ENCODE measurements around the gene TMEM61.
"Not testable (repeated sequence)": the region's sequence is repeated elsewhere in the genome, so short reads cannot be mapped to it uniquely, and the experiment has no call there.

Gene TMEM61

GRCh38 chr1:55006931-55007330 lies 26.5 kb downstream of the TMEM61 start:
- DNase-seq, result no peak

- no peak for DNase-seq
Observed at GRCh38 chr1:55007625-55008024, 27.2 kb downstream of the TMEM61 start.

DNA sequence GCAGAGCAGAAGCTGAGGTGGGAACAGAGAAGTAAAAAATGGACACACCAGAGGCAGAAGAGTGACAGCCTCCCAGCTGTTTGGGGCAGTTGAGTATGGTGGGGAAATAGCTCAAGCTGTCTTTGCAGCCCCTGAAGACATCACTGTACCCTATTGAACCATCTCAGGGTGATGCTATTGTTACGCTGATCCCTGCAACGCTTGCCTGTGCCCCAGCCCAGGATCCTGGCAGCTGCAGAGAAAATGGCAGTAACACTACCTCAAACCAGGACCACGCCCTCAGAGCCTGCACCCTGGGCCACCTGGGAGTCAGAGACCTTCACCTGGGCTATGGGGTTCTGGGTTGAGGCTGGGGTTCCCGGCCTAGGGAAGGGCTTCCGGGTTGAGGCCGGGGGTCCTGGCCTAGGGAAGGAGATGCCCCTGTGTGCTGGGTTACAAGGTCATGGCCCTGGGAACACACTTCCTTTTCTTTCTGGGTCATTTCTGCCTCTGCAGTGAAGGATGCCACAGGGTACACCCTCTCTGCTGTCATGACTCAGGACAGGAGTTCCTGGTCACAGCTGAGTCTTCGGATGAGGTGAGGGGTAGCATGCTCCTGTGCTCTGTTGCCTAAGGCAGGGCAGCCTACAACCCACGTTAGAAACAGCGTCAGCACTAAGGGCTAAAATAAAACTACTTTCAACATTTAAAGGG lies 29.9 kb downstream of the TMEM61 start:
- DNase-seq, result no peak

DNA sequence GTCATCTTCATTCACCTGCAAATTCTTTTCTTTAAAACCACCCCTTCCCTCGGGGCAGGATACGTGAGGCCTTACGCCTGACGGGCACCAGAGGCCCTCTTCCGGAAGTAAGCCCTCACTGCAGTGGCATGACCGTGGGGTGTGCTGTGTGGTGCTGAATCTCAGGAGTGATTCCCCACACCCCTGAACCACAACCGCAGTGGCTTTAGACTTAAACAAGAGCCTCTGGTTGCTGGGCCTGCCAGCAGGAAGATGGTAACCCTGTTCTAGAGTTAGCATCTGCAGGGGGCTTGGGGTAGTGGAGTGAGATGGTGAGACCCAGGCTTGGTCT lies 30.4 kb downstream of the TMEM61 start:
- no peak for DNase-seq

GRCh38 chr1:55012661-55013060 lies 32.2 kb downstream of the TMEM61 start:
- no peak for DNase-seq

GRCh38 chr1:55015123-55015522 lies 34.7 kb downstream of the TMEM61 start:
- DNase-seq, result no peak

DNA sequence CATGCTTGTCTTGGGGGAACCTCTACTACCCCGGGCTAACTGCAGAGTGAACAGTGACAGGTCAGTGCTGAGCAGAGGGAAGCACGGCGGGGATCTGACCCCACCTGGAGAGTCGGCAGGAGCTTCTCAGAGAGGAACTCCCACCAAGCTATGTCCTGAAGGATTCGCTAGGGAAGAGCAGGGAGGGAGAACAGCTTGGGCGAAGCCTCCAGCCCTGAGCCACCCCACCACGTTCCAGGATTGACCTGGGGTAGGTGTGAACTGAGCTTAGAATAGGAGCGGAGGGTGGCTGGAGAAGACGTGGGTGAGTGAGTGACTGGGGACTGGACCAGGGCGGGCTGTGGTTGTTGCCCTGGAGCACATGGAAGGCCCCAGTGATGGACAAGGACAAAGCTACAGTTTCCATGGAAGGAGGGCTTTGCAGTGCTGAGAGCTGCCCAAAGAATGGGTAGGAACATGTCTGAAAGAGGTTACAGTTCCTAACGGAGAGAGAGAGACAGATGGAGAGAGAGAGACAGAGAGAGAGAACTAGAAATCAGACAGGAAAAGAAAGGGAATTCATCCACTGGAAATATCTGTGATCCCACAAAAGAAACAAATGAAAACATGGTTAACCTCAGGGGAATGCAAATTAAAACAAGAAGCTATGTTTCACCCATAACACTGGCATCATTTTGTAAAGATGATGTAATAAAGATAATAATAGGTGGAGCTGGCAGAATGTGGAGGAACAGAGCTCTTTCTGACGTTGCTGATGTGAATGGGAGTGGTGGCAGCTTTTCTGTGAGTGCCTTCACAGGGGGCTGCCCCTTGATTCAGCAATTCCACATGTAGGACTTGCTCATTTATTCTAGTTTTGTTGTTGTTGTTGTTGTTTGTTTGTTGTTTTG lies 35.5 kb downstream of the TMEM61 start:
- no peak for DNase-seq

DNA sequence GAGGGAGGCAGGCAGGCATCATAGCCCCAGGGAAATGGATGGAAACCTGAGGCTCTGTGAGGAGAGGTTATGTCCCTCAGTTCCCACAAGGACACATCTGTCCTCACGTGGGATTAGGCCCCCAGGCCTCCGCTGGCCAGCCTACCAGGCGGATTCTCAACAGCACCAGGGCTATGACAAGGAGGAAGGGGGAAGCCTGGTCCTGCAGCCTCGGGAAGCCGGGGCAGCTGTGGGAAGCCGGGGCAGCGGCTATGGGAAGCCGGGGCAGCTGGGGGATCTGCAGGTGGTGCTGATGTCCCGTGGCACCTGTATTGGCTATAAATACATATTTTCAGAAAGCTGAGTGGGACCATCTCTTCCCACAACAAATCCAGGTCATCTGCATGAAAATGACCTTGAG lies 38.0 kb downstream of the TMEM61 start:
- no peak for DNase-seq

- DNase-seq, result peak; percentile 83
Observed at GRCh38 chr1:55021942-55022546, 41.6 kb downstream of the TMEM61 start.

DNA sequence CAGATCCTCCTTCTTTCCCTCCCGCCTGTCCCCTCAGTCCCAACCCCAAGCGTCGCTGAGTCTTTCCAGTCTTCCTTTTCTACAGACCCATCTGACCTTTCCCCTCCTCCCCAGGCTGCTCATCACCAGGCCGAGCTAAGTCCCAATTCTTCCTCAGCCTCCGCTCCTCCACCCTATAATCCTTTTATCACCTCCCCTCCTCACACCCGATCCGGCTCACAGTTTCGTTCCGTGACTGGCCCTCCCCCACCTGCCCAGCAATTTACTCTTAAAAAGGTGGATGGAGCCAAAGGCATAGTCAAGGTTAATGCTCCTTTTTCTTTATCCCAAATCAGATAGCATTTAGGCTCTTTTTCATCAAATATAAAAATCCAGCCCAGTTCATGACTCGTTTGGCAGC lies 43.7 kb downstream of the TMEM61 start:
- not testable (repeated sequence) for DNase-seq

GRCh38 chr1:55026682-55027081 lies 46.3 kb downstream of the TMEM61 start:
- DNase-seq, result not testable (repeated sequence)

GRCh38 chr1:55031098-55031497 lies 50.7 kb downstream of the TMEM61 start:
- DNase-seq, result not testable (repeated sequence)

GRCh38 chr1:55033265-55033614 lies 52.8 kb downstream of the TMEM61 start:
- no peak for DNase-seq

DNA sequence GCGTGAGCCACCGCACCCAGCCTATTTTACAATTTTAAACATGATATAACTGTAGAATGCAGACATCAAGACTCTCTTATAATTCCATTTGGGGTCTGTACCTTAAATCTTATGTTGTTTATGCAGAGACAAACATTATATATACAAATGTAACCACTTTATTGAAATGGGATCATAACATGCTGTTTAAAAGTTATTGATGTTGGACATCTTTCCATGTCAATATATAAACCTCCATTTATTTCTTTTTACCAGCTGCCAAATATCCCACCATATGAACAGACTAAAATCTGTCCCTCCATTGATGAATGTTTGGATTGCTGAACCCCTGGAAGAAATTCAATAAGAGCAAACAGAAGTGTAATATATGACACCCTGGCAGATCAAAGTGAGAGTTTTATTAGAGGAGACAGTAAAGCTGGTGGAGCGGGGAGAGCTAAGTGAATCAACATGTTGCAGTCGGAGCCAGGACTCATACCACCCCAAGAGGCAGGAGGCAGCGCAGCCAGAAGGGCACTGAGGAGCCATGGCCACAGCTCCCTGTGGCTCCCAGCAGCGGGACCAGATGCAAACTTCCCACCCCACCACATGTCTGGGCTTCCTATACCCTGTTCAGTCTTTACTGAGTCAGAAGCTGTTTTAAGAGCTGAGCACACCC lies 54.2 kb downstream of the TMEM61 start:
- DNase-seq, result no peak

GRCh38 chr1:55035904-55036303 lies 55.5 kb downstream of the TMEM61 start:
- DNase-seq, result peak; percentile 35

GRCh38 chr1:55037733-55038551 lies 57.5 kb downstream of the TMEM61 start:
- DNase-seq, result no peak

DNA sequence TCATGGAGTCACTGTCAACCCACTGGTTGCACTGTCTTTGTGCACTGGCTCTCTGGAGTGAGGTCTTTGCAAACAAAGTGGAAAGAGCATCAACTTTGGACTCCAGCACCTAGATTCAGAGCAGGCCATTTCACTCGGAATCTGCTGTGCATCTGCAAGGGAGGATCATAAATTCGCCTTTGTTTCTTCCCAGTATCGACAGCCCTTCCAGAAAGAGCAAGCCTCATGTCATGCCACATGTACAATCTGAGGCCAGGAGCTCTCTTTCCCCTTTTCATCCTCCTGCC lies 58.1 kb downstream of the TMEM61 start:
- no peak for DNase-seq

DNA sequence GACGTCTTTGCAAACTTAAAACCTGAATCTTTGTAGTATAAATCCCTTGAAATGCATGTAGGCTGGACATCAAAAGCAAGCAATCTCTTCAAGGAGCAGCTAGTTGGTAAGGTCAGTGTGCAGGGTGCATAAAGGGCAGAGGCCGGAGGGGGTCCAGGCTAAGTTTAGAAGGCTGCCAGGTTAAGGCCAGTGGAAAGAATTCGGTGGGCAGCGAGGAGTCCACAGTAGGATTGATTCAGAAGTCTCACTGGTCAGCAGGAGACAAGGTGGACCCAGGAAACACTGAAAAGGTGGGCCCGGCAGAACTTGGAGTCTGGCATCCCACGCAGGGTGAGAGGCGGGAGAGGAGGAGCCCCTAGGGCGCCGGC lies 58.5 kb downstream of the TMEM61 start:
- DNase-seq, result no peak

- DNase-seq, result peak; percentile 71
Observed at GRCh38 chr1:55039342-55040082, 59.1 kb downstream of the TMEM61 start, which contains the start of gene PCSK9. Gene PCSK9, plus strand, starts transcription at chr1:55039548. Its CDS starts 290 bp downstream, at chr1:55039838.

DNA sequence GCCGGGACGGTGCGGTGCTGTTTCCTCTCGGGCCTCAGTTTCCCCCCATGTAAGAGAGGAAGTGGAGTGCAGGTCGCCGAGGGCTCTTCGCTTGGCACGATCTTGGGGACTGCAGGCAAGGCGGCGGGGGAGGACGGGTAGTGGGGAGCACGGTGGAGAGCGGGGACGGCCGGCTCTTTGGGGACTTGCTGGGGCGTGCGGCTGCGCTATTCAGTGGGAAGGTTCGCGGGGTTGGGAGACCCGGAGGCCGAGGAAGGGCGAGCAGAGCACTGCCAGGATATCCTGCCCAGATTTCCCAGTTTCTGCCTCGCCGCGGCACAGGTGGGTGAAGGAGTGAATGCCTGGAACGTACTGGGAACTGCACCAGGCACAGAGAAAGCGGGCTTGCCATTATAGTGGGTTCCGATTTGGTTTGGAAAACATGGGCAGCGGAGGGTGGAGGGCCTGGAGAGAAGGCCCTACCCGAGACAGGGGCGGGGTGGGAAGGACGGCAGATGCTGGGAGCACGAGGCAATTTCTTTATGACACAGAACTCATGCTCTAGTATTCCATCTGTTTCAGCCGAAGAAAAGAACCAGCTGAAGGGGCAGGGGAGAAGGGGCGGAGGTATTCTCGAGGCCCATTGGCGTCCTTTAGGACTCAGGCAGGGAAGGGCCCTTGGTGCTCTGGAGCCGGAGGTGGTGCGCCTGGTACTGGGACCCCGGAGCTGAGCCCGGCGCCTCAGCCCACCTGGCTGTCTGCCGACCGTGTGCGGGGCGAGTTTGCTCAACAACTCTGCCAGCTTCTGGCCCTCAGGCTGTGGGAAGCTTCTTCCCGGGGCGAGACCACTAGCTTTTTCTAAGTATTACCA lies 59.9 kb downstream of the TMEM61 start:
- peak; percentile 34 for DNase-seq

GRCh38 chr1:55040933-55041494 lies 60.6 kb downstream of the TMEM61 start:
- peak; percentile 26 for DNase-seq
